Neuronal stem cell (in vitro differentiated cells): ENCODE data around the gene MDH1B.

ENCODE experiments used
- DNase-seq: peaks from one replicate; pipeline ENCODE4 v3.0.0-alpha.2; 2013; ENCODE audit warnings: low spot score
- H2AFZ ChIP-seq: one replicate; pipeline ENCODE4 v1.6.1; 2013; ENCODE audit warnings: mild to moderate bottlenecking, low read length, inconsistent platforms
- H2AK5ac ChIP-seq: 2 replicates; pipeline ENCODE4 v1.6.1; 2013; ENCODE audit warnings: low read depth, mild to moderate bottlenecking, inconsistent platforms, low read length, moderate library complexity, mixed read lengths
- H2BK120ac ChIP-seq: 2 replicates; pipeline ENCODE4 v1.6.1; 2013; ENCODE audit warnings: low read depth, mild to moderate bottlenecking, inconsistent platforms, low read length, moderate library complexity, mixed read lengths
- H2BK12ac ChIP-seq: one replicate; pipeline ENCODE4 v1.6.1; 2013; ENCODE audit warnings: low read length, inconsistent platforms
- H2BK15ac ChIP-seq: 2 replicates; pipeline ENCODE4 v1.6.1; 2013; ENCODE audit warnings: mild to moderate bottlenecking, low read length, inconsistent platforms, mixed read lengths
- H2BK5ac ChIP-seq: one replicate; pipeline ENCODE4 v1.6.1; 2013; ENCODE audit warnings: inconsistent platforms, mild to moderate bottlenecking, low read length, moderate library complexity
- H3K14ac ChIP-seq: one replicate; pipeline ENCODE4 v1.6.1; 2013; ENCODE audit warnings: low read length, inconsistent platforms
- H3K18ac ChIP-seq: 2 replicates; pipeline ENCODE4 v1.6.1; 2013; ENCODE audit warnings: low read length, inconsistent platforms
- H3K23ac ChIP-seq: 2 replicates; pipeline ENCODE4 v1.6.1; 2013; ENCODE audit warnings: low read depth, mild to moderate bottlenecking, mixed read lengths, low read length, inconsistent platforms; ENCODE audit not compliant: poor library complexity
- H3K27ac ChIP-seq: replicated peaks from 3 replicates; pipeline ENCODE4 v1.5.1; 2013; ENCODE audit warnings: low read length, inconsistent platforms
- H3K27me3 ChIP-seq, 3 experiments: 2 replicates each; pipeline ENCODE4 v1.6.1; 2013; ENCODE audit warnings: low read length in 3 of 3, mild to moderate bottlenecking in 2 of 3, inconsistent platforms in 1 of 3, low read depth in 1 of 3, mixed read lengths in 1 of 3, moderate library complexity in 1 of 3; ENCODE audit not compliant: control insufficient read depth in 3 of 3, insufficient read depth in 3 of 3
- H3K36me3 ChIP-seq, 2 donors: replicated peaks in 1 of 2; 2 replicates each; pipeline ENCODE4 v1.6.1; 2013; ENCODE audit warnings: low read length in 2 of 2; ENCODE audit not compliant: control insufficient read depth in 2 of 2, insufficient read depth in 2 of 2
- H3K4ac ChIP-seq: 2 replicates; pipeline ENCODE4 v1.6.1; 2013; ENCODE audit warnings: inconsistent platforms, mild to moderate bottlenecking, low read length, moderate library complexity
- H3K4me1 ChIP-seq, 2 donors: 1 replicate in 1 of 2; 2 replicates in 1 of 2; pipeline ENCODE4 v1.6.1; 2013; ENCODE audit warnings: low read length in 2 of 2, low read depth in 1 of 2; ENCODE audit not compliant: control insufficient read depth in 2 of 2, insufficient read depth in 1 of 2
- H3K4me2 ChIP-seq: one replicate; pipeline ENCODE4 v1.6.1; 2013; ENCODE audit warnings: mild to moderate bottlenecking, low read length, inconsistent platforms; ENCODE audit not compliant: insufficient read depth, poor library complexity, severe bottlenecking
- H3K4me3 ChIP-seq, 2 donors: 2 replicates each; pipeline ENCODE4 v1.5.1; 2013; ENCODE audit warnings: low read length in 2 of 2, mild to moderate bottlenecking in 2 of 2, inconsistent platforms in 1 of 2, moderate library complexity in 1 of 2
- H3K79me1 ChIP-seq: one replicate; pipeline ENCODE4 v1.6.1; 2013; ENCODE audit warnings: low read depth, mild to moderate bottlenecking, inconsistent platforms, low read length, moderate library complexity
- H3K9ac ChIP-seq: one replicate; pipeline ENCODE4 v1.6.1; 2013; ENCODE audit warnings: mild to moderate bottlenecking, low read depth, low read length, inconsistent platforms; ENCODE audit not compliant: poor library complexity
- H3K9me3 ChIP-seq, 2 donors: replicated peaks in 1 of 2; 2 replicates each; pipeline versions ENCODE3 to v1.6.1; 2013; ENCODE audit warnings: low read length in 2 of 2, mild to moderate bottlenecking in 2 of 2, inconsistent platforms in 1 of 2, low read depth in 1 of 2, mixed read lengths in 1 of 2, moderate library complexity in 1 of 2; ENCODE audit not compliant: control insufficient read depth in 2 of 2, insufficient read depth in 1 of 2
- H4K8ac ChIP-seq: one replicate; pipeline ENCODE4 v1.6.1; 2013; ENCODE audit warnings: low read depth, mild to moderate bottlenecking, inconsistent platforms, low read length, moderate library complexity
- H4K91ac ChIP-seq: one replicate; pipeline ENCODE4 v1.6.1; 2013; ENCODE audit warnings: low read length, low read depth, mild to moderate bottlenecking, inconsistent platforms; ENCODE audit not compliant: poor library complexity
- WGBS, 2 donors: extraction: QIAGEN DNeasy Blood & Tissue Kit; methylation state at CpG; one replicate each; pipeline ENCODE4 v1.1.7; 2013; ENCODE audit warnings: missing lambda C conversion rate in 2 of 2, mixed read lengths in 1 of 2; ENCODE audit not compliant: insufficient read length in 2 of 2, insufficient replicate concordance in 1 of 2; ENCODE audit errors: extremely low coverage in 2 of 2; 5-methylcytosine and 5-hydroxymethylcytosine counted together

The MDH1B gene

DNA sequence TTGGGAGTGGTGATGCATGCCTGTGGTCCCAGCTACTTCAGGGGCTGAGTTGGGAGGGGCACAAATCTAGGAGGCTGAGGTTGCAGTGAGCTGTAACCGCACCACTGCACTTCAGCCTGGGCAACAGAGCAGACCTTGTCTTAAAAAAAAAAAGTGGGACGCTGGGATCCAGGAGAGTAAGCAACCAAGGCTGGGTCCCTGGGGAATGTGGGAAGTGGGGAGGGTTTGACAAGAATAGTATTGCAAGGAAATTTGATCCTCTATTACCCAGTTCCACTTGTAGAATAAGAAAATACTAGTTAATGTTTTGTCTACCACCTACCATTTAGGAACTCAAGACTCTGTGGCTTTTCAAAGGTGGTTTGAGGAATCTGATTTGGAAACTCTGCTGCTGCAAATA, 25.9 kb downstream of the MDH1B start:
- no peak overlapping the region for H2BK15ac ChIP-seq
- no peak overlapping the region for H2BK12ac ChIP-seq
- no peak for DNase-seq

DNA sequence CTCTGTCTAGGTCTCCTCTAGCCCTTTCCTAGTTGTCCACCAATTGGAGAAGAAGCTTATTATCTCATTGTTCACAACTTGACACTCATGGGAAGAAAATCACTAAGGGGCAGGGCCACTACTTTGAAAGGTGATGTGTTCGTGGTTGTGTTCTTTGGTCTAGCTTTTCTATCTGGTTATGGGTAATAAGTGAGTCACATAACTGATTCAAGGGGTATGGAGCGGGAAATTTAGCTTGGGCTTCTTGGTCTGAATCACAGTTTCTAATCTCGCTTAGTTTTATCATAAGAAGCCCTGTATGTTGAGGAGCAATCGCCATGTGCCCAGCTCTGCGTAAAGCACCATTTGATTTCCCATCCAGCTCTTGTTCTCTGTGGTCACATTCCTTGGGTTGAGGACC, 28.2 kb downstream of the MDH1B start:
- H3K4ac ChIP-seq: no peak overlapping the region
- H4K8ac ChIP-seq: no peak overlapping the region
- no peaks in the 10 kb centered on the region for H3K9me3 ChIP-seq
- H2BK15ac ChIP-seq: no peak overlapping the region
- no peak for DNase-seq
- no peak overlapping the region for H2AFZ ChIP-seq
- no peak overlapping the region for H4K91ac ChIP-seq
- no peak overlapping the region for H3K18ac ChIP-seq
- no peak overlapping the region for H2BK120ac ChIP-seq
- H3K9ac ChIP-seq: no peak overlapping the region
- no peaks in the 10 kb centered on the region for H3K27me3 ChIP-seq
- whole genome bisulfite sequencing, 2 donors: no CpG with 5 or more reads among the region's 5 CpGs
- H3K14ac ChIP-seq: no peak overlapping the region
- H3K4me3 ChIP-seq: no peak overlapping the region
- H2BK12ac ChIP-seq: no peak overlapping the region
- H2AK5ac ChIP-seq: no peak overlapping the region
- no peaks in the 10 kb centered on the region for H3K4me1 ChIP-seq
- H2BK5ac ChIP-seq: no peak overlapping the region
- no peak overlapping the region for H3K23ac ChIP-seq
- H3K79me1 ChIP-seq: no peaks in the 10 kb centered on the region
- H3K27ac ChIP-seq: no peak overlapping the region
- H3K4me2 ChIP-seq: no peak overlapping the region
- no peaks in the 10 kb centered on the region for H3K36me3 ChIP-seq

More for the DNA sequence above, 25.9 kb downstream of the MDH1B start:
- Histone ChIP-seq H3K27me3 (no peaks in the 10 kb centered on the region), H2BK120ac (no peak overlapping the region), H3K79me1 (no peaks in the 10 kb centered on the region), H2AK5ac (no peak overlapping the region), H3K23ac (no peak overlapping the region), H3K27ac (no peak overlapping the region), H3K4me2 (no peak overlapping the region), H3K4ac (no peak overlapping the region), H3K9ac (no peak overlapping the region), H4K91ac (no peak overlapping the region), H3K4me1 (no peaks in the 10 kb centered on the region), H3K9me3 (no peaks in the 10 kb centered on the region), H2BK5ac (no peak overlapping the region), H3K18ac (no peak overlapping the region), H3K4me3 (no peak overlapping the region), H3K14ac (no peak overlapping the region), H3K36me3 (no peaks in the 10 kb centered on the region), H4K8ac (no peak overlapping the region), H2AFZ (no peak overlapping the region)
- no CpG with 5 or more reads among the region's 2 CpGs for WGBS, 2 donors

DNA sequence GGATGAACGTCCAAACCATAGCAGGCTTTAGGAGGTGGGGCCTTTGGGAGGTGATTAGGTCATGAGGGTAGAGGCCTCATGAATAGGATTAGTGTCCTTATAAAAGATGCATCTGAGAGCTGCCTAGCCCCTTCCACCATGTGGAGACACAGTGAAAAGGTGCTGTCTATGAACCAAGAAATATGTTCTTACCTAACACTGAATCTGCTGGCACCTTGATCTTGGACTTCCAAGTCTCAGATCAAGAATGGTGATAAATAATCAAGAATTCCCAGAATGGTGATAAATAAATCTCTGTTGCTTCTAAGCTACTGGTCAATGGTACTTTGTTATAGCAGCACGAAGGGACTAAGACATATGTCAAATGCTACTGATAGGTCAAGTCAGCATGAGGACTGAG, 31.8 kb downstream of the MDH1B start:
- Histone ChIP-seq H2BK12ac (no peak overlapping the region), H3K4me2 (no peak overlapping the region), H3K27me3 (no peaks in the 10 kb centered on the region), H3K18ac (no peak overlapping the region), H3K4me1 (peaks cover 0 to 1% of the 10 kb centered on the region in 2 donors), H3K14ac (no peak overlapping the region), H3K9ac (no peak overlapping the region), H2BK15ac (no peak overlapping the region), H3K4ac (no peak overlapping the region), H3K36me3 (no peaks in the 10 kb centered on the region), H3K23ac (no peak overlapping the region), H3K9me3 (no peaks in the 10 kb centered on the region), H3K79me1 (no peaks in the 10 kb centered on the region), H2BK5ac (no peak overlapping the region), H2AFZ (no peak overlapping the region), H3K4me3 (no peak overlapping the region), H3K27ac (no peak overlapping the region), H2AK5ac (no peak overlapping the region), H4K8ac (no peak overlapping the region), H2BK120ac (no peak overlapping the region), H4K91ac (no peak overlapping the region)
- no peak for DNase-seq
- WGBS, 2 donors: no CpG with 5 or more reads among the region's 2 CpGs

DNA sequence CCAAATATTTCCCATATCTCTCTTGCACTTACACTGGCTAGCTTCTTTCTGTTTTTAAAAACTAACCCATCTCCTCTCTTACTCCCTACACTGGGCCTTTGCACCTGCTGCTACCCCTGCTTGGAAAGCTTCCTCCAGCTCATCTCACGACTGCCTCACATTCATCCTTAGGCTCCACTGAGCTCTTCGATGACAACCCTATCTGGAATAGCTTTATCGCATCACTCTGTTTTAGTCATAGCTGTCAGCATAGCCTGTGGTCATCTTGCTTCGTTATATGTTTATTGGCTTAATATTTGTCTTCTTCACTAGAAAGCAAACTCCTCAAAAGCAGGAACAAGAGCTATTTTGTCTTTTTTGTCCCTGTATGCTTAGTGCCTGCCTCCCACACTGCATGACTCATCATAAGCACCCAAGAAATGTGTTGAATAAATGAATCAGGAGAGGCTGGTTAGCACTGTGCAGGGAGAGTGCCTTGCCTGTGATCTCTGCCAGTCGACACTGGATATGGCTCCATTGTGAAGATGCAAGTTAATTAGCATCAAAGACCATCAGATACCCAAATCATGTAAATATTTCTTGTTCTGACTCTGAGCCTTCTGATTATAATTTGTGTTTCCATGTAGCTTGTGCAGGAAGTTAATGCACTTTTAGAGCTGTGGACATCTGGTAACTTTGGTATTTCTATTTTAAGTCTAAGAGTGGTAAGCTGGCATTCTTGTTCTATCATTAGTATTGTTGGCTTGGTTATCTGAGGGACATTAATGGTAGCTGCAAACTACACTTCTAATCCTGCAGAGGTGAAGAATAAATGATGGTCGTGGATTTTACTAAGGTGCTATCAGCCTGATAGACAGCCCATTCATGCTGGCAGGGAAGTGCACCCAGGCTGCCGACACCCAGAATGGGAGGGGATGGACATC, 36.6 kb downstream of the MDH1B start:
- Histone ChIP-seq H3K4me2 (no peak overlapping the region), H3K9ac (no peak overlapping the region), H3K18ac (no peak overlapping the region), H2BK15ac (no peak overlapping the region), H4K91ac (no peak overlapping the region), H3K4ac (no peak overlapping the region), H3K27me3 (no peaks in the 10 kb centered on the region), H3K36me3 (no peaks in the 10 kb centered on the region), H3K79me1 (no peaks in the 10 kb centered on the region), H4K8ac (no peak overlapping the region), H3K27ac (no peak overlapping the region), H2BK120ac (no peak overlapping the region), H2BK5ac (no peak overlapping the region), H2AFZ (no peak overlapping the region), H3K4me3 (no peak overlapping the region), H3K4me1 (peaks cover 0 to 1% of the 10 kb centered on the region in 2 donors), H2BK12ac (no peak overlapping the region), H3K14ac (no peak overlapping the region), H3K9me3 (no peaks in the 10 kb centered on the region), H2AK5ac (no peak overlapping the region), H3K23ac (no peak overlapping the region)
- no CpG with 5 or more reads among the region's 7 CpGs for WGBS, 2 donors
- no peak for DNase-seq
